Sigmoid colon (tissue), 7 donors: Measurements from ENCODE around the gene OGT. TPM values are rescaled to one million over a fixed set of nuclear protein-coding genes. Genes with fewer than 3 reads are reported as not detected.

Experiments used
- DNase-seq: peaks from one replicate; pipeline ENCODE4 v3.0.0-alpha.2; 2019
- H3K27ac ChIP-seq, 4 donors: fragments of 200-600 bp; sonication (generic); one replicate each; pipeline ENCODE4 v1.5.1; 2016 to 2019; ENCODE audit warnings: mild to moderate bottlenecking in 1 of 4
- H3K27me3 ChIP-seq, 3 donors: fragments of 200-600 bp; sonication (generic); one replicate each; pipeline ENCODE4 v1.5.1; 2019; ENCODE audit warnings: mild to moderate bottlenecking in 1 of 3
- H3K36me3 ChIP-seq, 4 donors: fragments of 200-600 bp; sonication (generic); one replicate each; pipeline ENCODE4 v1.5.1; 2016 to 2019
- H3K4me1 ChIP-seq, 4 donors: fragments of 200-600 bp; sonication (generic); one replicate each; pipeline ENCODE4 v1.5.1; 2017 to 2019
- H3K4me3 ChIP-seq, 4 donors: fragments of 200-600 bp; sonication (generic); one replicate each; pipeline ENCODE4 v1.5.1; 2017 to 2019; ENCODE audit warnings: mild to moderate bottlenecking in 2 of 4, moderate library complexity in 1 of 4
- H3K9me3 ChIP-seq, 4 donors: fragments of 200-600 bp in 3 of 4; sonication (generic) in 3 of 4; one replicate each; pipeline versions ENCODE4 v1.5.1 to v1.6.1; 2013 to 2019
- EP300 ChIP-seq, 4 donors: sonication (generic); formaldehyde crosslinking; IDR thresholded peaks; one replicate each; pipeline ENCODE4 v1.6.1; 2017; ENCODE audit warnings: antibody characterized with exemption in 4 of 4
- POLR2A ChIP-seq, 2 donors: fragments of 450-650 bp; IDR thresholded peaks; one replicate each; pipeline ENCODE4 v1.6.1; 2016; ENCODE audit warnings: antibody characterized with exemption in 2 of 2, mild to moderate bottlenecking in 2 of 2, moderate library complexity in 2 of 2
- POLR2AphosphoS5 ChIP-seq, 4 donors: sonication (generic); formaldehyde crosslinking; IDR thresholded peaks; one replicate each; pipeline ENCODE4 v1.6.1; 2017; ENCODE audit warnings: antibody characterized with exemption in 4 of 4
- WGBS, 2 donors: extraction: QIAGEN DNeasy Blood & Tissue Kit; methylation state at CpG; one replicate each; pipeline ENCODE4 v1.1.7; 2013; 5-methylcytosine and 5-hydroxymethylcytosine counted together
- intact Hi-C: fragments of 100-400 bp; cut with DNase I; formaldehyde crosslinking; loops from one replicate; pipeline ENCODE4 v1.15.1; 2023
- polyA plus RNA-seq, 3 donors: library from polyadenylated mRNA; stranded (reverse); fragments of 200-250 nt; gene quantifications; one replicate each; pipeline ENCODE4 v1.2.3, GENCODE V29; 2013
- total RNA-seq, 4 donors: library from RNA; depleted of rRNA; stranded (reverse); fragments of >200 nt; gene quantifications; one replicate each; pipeline ENCODE4 v1.1.0, GENCODE V29; 2016
- TF ChIP-seq, protein P1 (sequence below), 4 experiments: fragments of 450-650 bp in 3 of 4; fragments of 200-600 bp in 1 of 4; IDR thresholded peaks; one replicate each; pipeline ENCODE4 v1.5.1; 2016 to 2019; ENCODE audit warnings: antibody characterized with exemption in 4 of 4, mild to moderate bottlenecking in 3 of 4, moderate library complexity in 2 of 4
- donor health status: healthy with polysubstance abuse.
- donor health status: Bipolar disorder and iron deficiency.
- donor health status: healthy.

OGT gene
- total and polyA plus RNA-seq, 7 donors: 7.8 to 201 (median 104) TPM

DNA sequence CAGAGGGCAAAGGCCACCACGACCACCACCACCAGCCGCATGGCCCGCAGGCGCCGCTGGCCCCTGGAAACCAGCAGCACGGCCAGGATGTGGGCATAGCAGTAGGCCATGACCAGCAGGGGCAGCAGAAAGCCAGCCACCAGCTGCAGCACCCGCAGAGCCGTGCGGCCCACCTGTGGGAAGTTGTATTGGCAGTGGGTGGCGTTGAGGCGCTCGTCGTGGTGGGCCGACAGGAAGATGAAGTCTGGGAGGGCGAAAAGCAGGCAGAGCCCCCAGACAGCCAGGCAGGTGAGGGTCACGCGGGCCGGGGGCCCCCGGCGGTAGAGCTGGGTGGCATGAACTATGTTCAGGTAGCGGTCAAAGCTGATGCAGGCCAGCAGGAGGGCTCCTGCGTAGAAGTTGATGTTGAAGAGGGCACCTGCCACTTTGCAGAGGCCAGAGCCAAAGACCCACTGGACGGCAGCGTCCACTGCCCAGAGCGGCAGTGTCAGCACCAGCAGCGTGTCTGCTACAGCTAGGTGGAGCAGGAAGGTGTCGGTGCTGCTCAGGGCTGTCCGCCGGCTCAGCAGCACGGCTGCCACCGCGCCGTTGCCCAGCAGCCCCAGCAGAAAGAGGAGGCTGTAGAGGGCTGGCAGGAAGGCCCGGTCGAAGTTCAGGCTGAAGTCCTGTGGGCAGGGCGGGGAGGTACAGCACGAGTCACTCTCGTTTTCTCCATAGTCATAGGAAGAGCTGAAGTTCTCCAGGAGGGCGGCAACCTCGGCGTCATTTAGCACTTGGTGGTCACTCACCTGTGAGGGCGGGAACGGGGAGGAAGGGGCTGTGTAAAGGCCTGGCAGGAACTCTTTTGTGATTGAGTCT lies 84.0 kb downstream of the OGT start:
- TF ChIP-seq, protein P1, sequence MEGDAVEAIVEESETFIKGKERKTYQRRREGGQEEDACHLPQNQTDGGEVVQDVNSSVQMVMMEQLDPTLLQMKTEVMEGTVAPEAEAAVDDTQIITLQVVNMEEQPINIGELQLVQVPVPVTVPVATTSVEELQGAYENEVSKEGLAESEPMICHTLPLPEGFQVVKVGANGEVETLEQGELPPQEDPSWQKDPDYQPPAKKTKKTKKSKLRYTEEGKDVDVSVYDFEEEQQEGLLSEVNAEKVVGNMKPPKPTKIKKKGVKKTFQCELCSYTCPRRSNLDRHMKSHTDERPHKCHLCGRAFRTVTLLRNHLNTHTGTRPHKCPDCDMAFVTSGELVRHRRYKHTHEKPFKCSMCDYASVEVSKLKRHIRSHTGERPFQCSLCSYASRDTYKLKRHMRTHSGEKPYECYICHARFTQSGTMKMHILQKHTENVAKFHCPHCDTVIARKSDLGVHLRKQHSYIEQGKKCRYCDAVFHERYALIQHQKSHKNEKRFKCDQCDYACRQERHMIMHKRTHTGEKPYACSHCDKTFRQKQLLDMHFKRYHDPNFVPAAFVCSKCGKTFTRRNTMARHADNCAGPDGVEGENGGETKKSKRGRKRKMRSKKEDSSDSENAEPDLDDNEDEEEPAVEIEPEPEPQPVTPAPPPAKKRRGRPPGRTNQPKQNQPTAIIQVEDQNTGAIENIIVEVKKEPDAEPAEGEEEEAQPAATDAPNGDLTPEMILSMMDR (IDR thresholded peaks at IDR 0.05): no peak
- no peak for TF ChIP-seq EP300 (IDR thresholded peaks at IDR 0.05)
- TF ChIP-seq POLR2A (IDR thresholded peaks at IDR 0.05): no peak
- TF ChIP-seq POLR2AphosphoS5 (IDR thresholded peaks at IDR 0.05): no peak
- intact Hi-C loops: no loop called here
- Histone ChIP-seq H3K4me3 (no peak overlapping the region), H3K27me3 (no peaks in the 10 kb centered on the region), H3K4me1 (peaks cover 0 to 5% (median 4%) of the 10 kb centered on the region in 4 donors), H3K9me3 (no peaks in the 10 kb centered on the region), H3K36me3 (peaks cover 0 to 24% (median 0%) of the 10 kb centered on the region in 4 donors), H3K27ac (no peak overlapping the region)
- DNase-seq: no peak
- WGBS, 2 donors: 44 to 71% methylated on average over 43 of the region's 43 CpGs

DNA sequence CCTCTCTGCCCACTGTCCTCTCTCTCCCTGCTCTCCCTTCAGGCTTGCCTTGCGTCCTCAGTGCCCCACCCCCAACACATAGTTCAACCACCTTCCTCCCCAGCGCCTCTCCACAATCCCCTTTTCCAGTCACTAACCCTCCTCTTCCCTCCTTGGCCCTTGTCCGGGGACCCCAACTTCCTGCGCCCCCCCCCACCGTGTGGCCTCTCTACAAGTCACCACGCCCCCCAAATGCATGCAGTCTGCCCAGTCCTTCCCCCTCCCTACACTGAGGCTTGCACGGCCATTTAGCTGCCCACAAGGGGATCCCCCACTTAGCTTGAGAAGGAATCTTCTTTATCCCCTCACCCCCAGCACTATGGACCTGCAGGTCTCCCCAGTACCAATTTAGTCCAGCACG lies 84.8 kb downstream of the OGT start:
- intact Hi-C loops: no loop called here
- TF ChIP-seq POLR2A (IDR thresholded peaks at IDR 0.05) (no peak), EP300 (IDR thresholded peaks at IDR 0.05) (no peak), POLR2AphosphoS5 (IDR thresholded peaks at IDR 0.05) (no peak)
- TF ChIP-seq, protein P1 (IDR thresholded peaks at IDR 0.05): no peak
- peaks cover 0 to 17% (median 0%) of the 10 kb centered on the region in 4 donors for H3K36me3 ChIP-seq
- 25 to 59% methylated on average over 8 of the region's 8 CpGs for WGBS, 2 donors
- no peak overlapping the region for H3K27ac ChIP-seq
- H3K27me3 ChIP-seq: no peaks in the 10 kb centered on the region
- no peak for DNase-seq
- H3K4me1 ChIP-seq: peaks cover 0 to 14% (median 10%) of the 10 kb centered on the region in 4 donors
- no peak overlapping the region for H3K4me3 ChIP-seq
- no peaks in the 10 kb centered on the region for H3K9me3 ChIP-seq

DNA sequence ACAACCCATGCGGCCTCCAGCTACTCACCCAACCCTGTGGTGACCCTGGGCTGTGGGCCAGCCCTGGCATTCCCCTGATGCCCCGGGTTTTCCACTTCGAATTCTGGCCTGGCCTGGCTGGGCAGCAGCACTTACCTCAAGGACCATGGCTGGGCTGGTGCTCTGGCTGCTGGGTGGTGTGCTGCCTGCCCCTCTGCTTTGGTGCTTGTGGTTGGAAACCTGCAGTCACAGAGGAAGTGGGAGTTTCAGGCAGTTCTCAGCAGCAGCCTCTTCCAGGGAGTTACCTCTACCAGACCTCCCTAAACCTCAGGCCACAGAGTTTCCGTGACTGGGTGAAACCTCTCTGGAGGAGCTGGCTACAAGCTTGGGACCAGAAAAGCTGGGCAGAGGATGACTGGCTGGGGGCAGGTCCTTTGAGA lies 85.4 kb downstream of the OGT start, which contains the start of gene CXCR3:
Gene CXCR3 (minus strand): TSS at position 209 of the 419 bp plus-strand sequence. CDS start 62 bp downstream, at position 147.
- H3K27me3 ChIP-seq: no peaks in the 10 kb centered on the region
- DNase-seq: no peak
- intact Hi-C loops: no loop called here
- no peaks in the 10 kb centered on the region for H3K9me3 ChIP-seq
- H3K36me3 ChIP-seq: peaks cover 0 to 12% (median 0%) of the 10 kb centered on the region in 4 donors
- peaks cover 0 to 19% (median 10%) of the 10 kb centered on the region in 4 donors for H3K4me1 ChIP-seq
- H3K27ac ChIP-seq: no peak within 1 kb of the TSS
- 33 to 38% methylated on average over 4 of the region's 4 CpGs for WGBS, 2 donors
- TF ChIP-seq EP300 (IDR thresholded peaks at IDR 0.05) (no peak), POLR2A (IDR thresholded peaks at IDR 0.05) (no peak), POLR2AphosphoS5 (IDR thresholded peaks at IDR 0.05) (no peak)
- TF ChIP-seq, protein P1 (IDR thresholded peaks at IDR 0.05): no peak
- H3K4me3 ChIP-seq: no peak within 1 kb of the TSS

DNA sequence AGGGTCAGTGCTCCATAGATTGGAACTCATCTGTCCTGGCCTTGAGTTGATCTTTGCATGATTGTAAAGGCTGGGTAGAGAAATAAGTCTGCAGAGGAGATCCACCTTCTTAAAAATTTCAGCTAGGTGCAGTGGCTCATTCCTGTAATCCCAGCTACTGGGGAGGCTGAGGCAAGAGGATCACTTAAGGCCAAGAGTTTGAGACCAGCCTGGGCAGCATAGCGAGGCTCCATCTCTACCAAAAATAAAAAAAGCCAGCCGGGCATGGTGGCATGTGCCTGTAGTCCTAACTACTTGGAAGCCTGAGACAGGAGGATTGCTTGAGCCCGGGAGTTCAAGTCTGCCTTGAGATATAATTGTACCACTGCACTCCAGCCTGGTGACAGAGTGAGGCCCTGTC lies 85.9 kb downstream of the OGT start:
- H3K4me3 ChIP-seq: no peak overlapping the region
- intact Hi-C loops: no loop called here
- WGBS, 2 donors: 82 to 86% methylated on average over 3 of the region's 3 CpGs
- H3K36me3 ChIP-seq: peaks cover 0 to 7% (median 0%) of the 10 kb centered on the region in 4 donors
- DNase-seq: no peak
- no peak for TF ChIP-seq POLR2AphosphoS5 (IDR thresholded peaks at IDR 0.05)
- no peak for TF ChIP-seq POLR2A (IDR thresholded peaks at IDR 0.05)
- TF ChIP-seq EP300 (IDR thresholded peaks at IDR 0.05): no peak
- TF ChIP-seq, protein P1 (IDR thresholded peaks at IDR 0.05): no peak
- H3K4me1 ChIP-seq: peaks cover 0 to 24% (median 10%) of the 10 kb centered on the region in 4 donors
- H3K9me3 ChIP-seq: no peaks in the 10 kb centered on the region
- no peaks in the 10 kb centered on the region for H3K27me3 ChIP-seq
- no peak overlapping the region for H3K27ac ChIP-seq
